ENCODE results near the gene HEPH.

DNA sequence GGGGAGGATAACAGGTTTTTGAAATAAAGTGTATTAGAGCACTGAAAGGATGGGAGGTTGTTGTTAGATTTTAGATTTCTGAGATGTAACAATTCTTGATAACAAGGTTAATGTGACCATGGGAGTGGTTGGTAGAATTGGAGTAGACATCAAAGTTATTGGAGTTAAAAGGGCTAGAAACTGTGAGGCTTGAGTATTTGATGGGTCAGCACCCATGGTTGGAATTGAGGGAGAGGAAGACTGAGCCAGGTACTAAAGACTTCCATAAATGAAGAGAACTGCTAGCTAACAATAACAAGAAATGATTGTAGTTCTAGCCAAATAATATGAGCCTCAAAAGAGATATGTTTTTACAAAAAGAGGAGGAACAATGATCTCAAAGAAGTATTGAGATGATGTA, 98.8 kb downstream of the HEPH start:
- no peak for TF ChIP-seq SUZ12 (IDR thresholded peaks at IDR 0.05; ENCODE audit: extremely low read depth, insufficient read depth, insufficient read length)
- TF ChIP-seq YY1 (IDR thresholded peaks at IDR 0.05; ENCODE audit: insufficient read depth, insufficient read length): no peak
- TF ChIP-seq ZNF274 (IDR thresholded peaks at IDR 0.05; ENCODE audit: low read depth, low read length): no peak
